Prostate gland (tissue), 2 donors: ENCODE measurements around the gene PLEKHM2. TPM values are rescaled to one million over a fixed set of nuclear protein-coding genes. Genes with fewer than 3 reads are reported as not detected.

Source experiments
- DNase-seq: peaks from one replicate; pipeline ENCODE4 v3.0.0-alpha.2; 2019; ENCODE audit warnings: low spot score
- H3K27ac ChIP-seq, 2 donors: fragments of 200-600 bp; sonication (generic); 2 replicates each; pipeline ENCODE4 v1.5.1; 2017 to 2019
- H3K27me3 ChIP-seq: fragments of 200-600 bp; sonication (generic); replicated peaks from 2 replicates; pipeline ENCODE4 v1.5.1; 2019; ENCODE audit not compliant: insufficient read depth
- H3K36me3 ChIP-seq, 2 donors: fragments of 200-600 bp; sonication (generic); 1 replicate in 1 of 2; 2 replicates in 1 of 2; pipeline versions ENCODE4 v1.5.1 to v1.8.1; 2017 to 2019
- H3K4me1 ChIP-seq: fragments of 200-600 bp; sonication (generic); replicated peaks from 2 replicates; pipeline ENCODE4 v1.5.1; 2019
- H3K4me3 ChIP-seq, 2 donors: fragments of 200-600 bp; sonication (generic); 2 replicates each; pipeline ENCODE4 v1.5.1; 2017 to 2019
- H3K9me3 ChIP-seq: fragments of 200-600 bp; sonication (generic); 2 replicates; pipeline ENCODE4 v1.5.1; 2017
- CTCF ChIP-seq, 4 experiments: fragments of 200-600 bp in 2 of 4; fragments of 450-650 bp in 2 of 4; sonication (generic) in 2 of 4; IDR thresholded peaks; 1 replicate in 3 of 4; 2 replicates in 1 of 4; pipeline ENCODE4 v1.5.1; 2016 to 2019; ENCODE audit warnings: antibody characterized with exemption in 4 of 4, mild to moderate bottlenecking in 2 of 4, moderate library complexity in 2 of 4
- POLR2A ChIP-seq: fragments of 450-650 bp; IDR thresholded peaks from one replicate; pipeline ENCODE4 v1.6.1; 2016; ENCODE audit warnings: antibody characterized with exemption, mild to moderate bottlenecking
- POLR2AphosphoS5 ChIP-seq: sonication (generic); formaldehyde crosslinking; IDR thresholded peaks from one replicate; pipeline ENCODE4 v1.6.1; 2017; ENCODE audit warnings: antibody characterized with exemption
- WGBS: methylation state at CpG from one replicate; pipeline ENCODE4 v1.1.5; 2018; 5-methylcytosine and 5-hydroxymethylcytosine counted together
- intact Hi-C: fragments of 100-400 bp; cut with DNase I; formaldehyde crosslinking; loops from one replicate; pipeline ENCODE4 v1.14.2; 2022
- total RNA-seq, 2 donors: library from RNA; depleted of rRNA; stranded (reverse); fragments of >200 nt; gene quantifications; one replicate each; pipeline ENCODE4 v1.1.0, GENCODE V29; 2016

Gene PLEKHM2
- total RNA-seq, 2 donors from 2014 or later, result 29.0 to 60.4 TPM

- H3K36me3 ChIP-seq, result peaks cover 0 to 41% of the 10 kb centered on the region in 2 donors
- no peak for DNase-seq
- intact Hi-C loops, result no loop called here
- no peaks in the 10 kb centered on the region for H3K9me3 ChIP-seq
- H3K27me3 ChIP-seq, result no peaks in the 10 kb centered on the region
- WGBS, result 78% methylated on average over 18 of the region's 21 CpGs
- no peak overlapping the region for H3K27ac ChIP-seq
- TF ChIP-seq CTCF (IDR thresholded peaks at IDR 0.05), result no peak
- no peak for TF ChIP-seq POLR2AphosphoS5
- TF ChIP-seq POLR2A, result no peak
- no peaks in the 10 kb centered on the region for H3K4me1 ChIP-seq
- H3K4me3 ChIP-seq, result no peak overlapping the region
Observed at GRCh38 chr1:15727021-15727420, 42.9 kb downstream of the PLEKHM2 start.

GRCh38 chr1:15727424-15727823 lies 43.3 kb downstream of the PLEKHM2 start:
- DNase-seq, result no peak
- no peaks in the 10 kb centered on the region for H3K4me1 ChIP-seq
- TF ChIP-seq POLR2A, result no peak
- TF ChIP-seq CTCF (IDR thresholded peaks at IDR 0.05), result no peak
- no peak for TF ChIP-seq POLR2AphosphoS5
- no peak overlapping the region for H3K4me3 ChIP-seq
- H3K9me3 ChIP-seq, result no peaks in the 10 kb centered on the region
- H3K36me3 ChIP-seq, result peaks cover 0 to 41% of the 10 kb centered on the region in 2 donors
- intact Hi-C loops, result no loop called here
- no peaks in the 10 kb centered on the region for H3K27me3 ChIP-seq
- WGBS, result 76% methylated on average over 13 of the region's 13 CpGs
- H3K27ac ChIP-seq, result no peak overlapping the region

- TF ChIP-seq POLR2AphosphoS5 (no peak), CTCF (IDR thresholded peaks at IDR 0.05) (no peak), POLR2A (no peak)
- Histone ChIP-seq H3K36me3 (peaks cover 0 to 41% of the 10 kb centered on the region in 2 donors), H3K27ac (no peak overlapping the region), H3K27me3 (no peaks in the 10 kb centered on the region), H3K4me3 (no peak overlapping the region), H3K9me3 (no peaks in the 10 kb centered on the region), H3K4me1 (no peaks in the 10 kb centered on the region)
- no peak for DNase-seq
- intact Hi-C loops, result no loop called here
- WGBS, result 88% methylated on average over 23 of the region's 23 CpGs
Observed at GRCh38 chr1:15727866-15728534, 43.9 kb downstream of the PLEKHM2 start.

GRCh38 chr1:15728937-15729657 lies 45.0 kb downstream of the PLEKHM2 start:
- Histone ChIP-seq H3K36me3 (peaks cover 0 to 41% of the 10 kb centered on the region in 2 donors), H3K9me3 (no peaks in the 10 kb centered on the region), H3K4me1 (no peaks in the 10 kb centered on the region), H3K27ac (no peak overlapping the region), H3K4me3 (no peak overlapping the region), H3K27me3 (no peaks in the 10 kb centered on the region)
- DNase-seq, result no peak
- TF ChIP-seq CTCF (IDR thresholded peaks at IDR 0.05), result no peak
- TF ChIP-seq POLR2A, result no peak
- TF ChIP-seq POLR2AphosphoS5, result no peak
- intact Hi-C loops, result no loop called here
- WGBS, result 87% methylated on average over 22 of the region's 22 CpGs
